IPS DF 4.7 (cell line): Measurements from ENCODE around the gene DNAJA2.
A peak's percentile ranks its signal among the peaks of the same experiment; 100 is the strongest.

Experiments used
- DNase-seq: peaks from one replicate; pipeline ENCODE4 v3.0.0-alpha.2; 2013; ENCODE audit warnings: low spot score; ENCODE audit errors: extremely low read depth

The DNAJA2 gene

DNA sequence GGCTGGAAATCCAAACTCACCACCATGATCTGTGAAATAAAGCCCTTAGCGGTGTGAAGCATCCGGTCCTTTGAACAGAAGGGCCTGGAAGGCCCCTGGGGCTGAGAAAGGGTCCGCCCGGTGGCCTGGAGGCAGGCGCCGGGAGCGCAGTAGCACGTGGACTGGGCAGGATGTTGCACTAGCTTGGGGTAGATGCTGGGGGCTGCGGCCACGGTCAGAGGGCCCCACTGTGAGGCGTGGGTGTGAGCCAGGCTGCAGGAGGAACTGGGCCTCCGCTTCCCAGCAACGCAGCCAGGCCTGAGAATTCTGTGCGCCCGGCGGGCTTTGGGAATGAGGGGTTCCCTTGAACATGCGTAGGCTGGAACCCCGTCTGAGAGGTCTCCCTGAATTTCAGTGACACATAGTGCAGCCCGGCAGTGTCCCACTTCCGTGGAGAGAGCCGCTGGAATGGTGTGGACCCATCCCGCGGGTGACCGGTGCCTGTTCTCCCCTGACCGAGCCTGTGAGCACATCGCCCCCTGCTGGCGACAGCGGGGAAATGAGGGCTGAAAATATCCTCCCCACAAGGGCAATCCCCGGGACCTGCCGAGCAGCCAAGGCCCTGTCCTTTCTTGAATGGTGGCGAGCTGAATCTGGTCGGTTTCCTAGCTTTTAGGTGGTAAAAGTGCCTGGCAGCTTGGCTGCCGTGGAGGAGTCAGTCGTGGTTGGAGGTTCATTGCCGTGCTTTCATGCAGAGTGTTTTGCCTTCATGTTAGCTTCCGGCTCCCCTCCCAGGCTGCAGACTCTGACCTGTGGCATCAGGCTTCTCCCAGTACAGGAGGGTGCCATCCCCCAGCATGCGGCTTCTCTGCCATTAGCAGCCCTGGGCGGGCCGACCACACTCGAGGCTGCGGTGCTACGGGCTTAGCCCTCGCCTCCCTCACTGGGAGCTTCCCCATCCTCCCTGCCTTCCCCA is 43.8 kb downstream of the DNAJA2 start:
- peak; percentile 53 for DNase-seq

DNA sequence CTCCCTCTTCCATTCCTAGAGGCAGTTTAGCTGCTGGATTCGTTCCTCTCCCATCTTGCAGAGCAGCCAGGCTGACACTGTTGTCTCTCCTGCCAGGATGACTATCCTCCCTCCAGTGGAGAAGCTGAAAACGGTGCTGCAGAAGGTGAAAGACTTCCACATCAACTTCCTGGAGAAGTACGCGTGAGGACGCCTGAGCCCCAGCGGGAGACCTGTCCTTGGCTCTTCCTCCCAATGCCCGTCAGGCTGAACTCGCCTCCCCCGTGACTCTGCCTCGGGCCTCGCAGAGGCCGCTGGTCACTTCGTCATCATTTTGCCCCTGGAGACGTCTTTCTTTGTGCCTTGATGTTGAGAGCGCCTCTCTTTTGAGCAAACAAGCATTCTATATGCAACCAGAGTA is 44.7 kb downstream of the DNAJA2 start:
- no peak for DNase-seq

DNA sequence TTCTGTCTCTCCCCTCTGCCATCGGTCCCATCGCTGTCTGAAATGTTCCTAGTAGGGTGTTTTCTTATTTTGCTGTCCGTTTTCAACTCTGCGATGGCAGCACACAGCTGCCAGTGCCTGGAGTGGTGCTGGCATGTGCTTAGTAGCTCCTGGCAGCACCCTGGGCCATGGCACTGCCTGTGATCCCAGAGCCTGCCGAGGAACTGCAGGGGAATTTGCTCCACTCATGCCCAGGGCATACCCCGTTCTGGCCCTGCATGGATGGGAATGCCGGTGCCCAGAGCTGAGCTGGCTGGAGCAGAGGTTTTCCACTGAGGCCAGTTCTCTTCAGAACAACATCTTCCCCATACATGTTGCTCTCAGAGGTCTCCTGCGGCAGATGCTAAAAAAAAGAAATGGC is 46.2 kb downstream of the DNAJA2 start:
- no peak for DNase-seq

DNA sequence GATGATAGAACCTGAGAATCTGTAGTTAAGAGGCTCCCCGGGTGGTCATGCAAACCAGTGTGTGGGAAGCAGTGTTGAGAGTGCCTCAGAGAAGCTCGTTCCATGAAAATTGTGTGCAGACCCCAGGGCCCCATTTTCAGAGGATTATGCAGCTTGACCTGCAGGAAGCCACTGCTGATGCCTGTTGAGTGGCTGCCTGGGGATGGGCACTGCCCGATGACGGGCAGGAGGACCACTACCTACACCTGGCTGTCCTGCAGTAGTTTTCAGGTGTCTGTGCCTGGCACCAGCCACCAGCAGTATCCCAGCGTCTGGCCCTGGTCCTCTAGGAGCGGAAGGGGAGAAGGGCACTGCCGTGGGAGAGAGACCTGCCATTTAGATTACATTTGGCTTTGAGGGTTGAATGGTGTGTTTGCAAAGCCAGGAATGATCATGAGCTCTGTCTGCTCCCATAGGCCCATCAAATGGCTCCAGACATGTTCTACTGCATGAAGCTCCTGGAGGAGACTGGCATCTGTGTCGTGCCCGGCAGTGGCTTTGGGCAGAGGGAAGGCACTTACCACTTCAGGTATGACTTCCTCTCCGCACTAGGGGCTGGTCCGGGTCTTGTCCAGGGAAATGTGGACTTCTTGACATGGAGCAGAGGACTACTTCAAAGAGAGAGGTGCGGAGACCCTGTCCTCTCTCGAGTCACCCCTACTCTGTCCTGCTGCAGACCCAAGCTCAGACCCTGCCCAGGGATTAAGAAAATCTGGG is 46.8 kb downstream of the DNAJA2 start:
- no peak for DNase-seq

DNA sequence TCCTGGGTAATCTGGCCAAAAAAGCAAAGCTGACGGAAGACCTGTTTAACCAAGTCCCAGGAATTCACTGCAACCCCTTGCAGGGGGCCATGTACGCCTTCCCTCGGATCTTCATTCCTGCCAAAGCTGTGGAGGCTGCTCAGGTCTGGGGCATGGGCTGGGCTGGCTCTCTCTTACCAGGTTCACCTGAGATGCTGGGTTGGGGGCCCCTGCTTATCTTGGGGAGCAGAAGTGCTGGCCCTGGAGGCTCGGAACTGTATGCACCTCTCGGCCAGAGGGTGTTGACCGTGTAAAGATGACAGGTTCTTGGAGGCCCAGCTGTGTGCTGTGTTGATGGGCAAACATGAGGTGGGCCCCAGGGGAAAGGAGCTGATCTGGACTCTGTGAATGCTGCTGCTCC is 49.1 kb downstream of the DNAJA2 start:
- DNase-seq: no peak

DNA sequence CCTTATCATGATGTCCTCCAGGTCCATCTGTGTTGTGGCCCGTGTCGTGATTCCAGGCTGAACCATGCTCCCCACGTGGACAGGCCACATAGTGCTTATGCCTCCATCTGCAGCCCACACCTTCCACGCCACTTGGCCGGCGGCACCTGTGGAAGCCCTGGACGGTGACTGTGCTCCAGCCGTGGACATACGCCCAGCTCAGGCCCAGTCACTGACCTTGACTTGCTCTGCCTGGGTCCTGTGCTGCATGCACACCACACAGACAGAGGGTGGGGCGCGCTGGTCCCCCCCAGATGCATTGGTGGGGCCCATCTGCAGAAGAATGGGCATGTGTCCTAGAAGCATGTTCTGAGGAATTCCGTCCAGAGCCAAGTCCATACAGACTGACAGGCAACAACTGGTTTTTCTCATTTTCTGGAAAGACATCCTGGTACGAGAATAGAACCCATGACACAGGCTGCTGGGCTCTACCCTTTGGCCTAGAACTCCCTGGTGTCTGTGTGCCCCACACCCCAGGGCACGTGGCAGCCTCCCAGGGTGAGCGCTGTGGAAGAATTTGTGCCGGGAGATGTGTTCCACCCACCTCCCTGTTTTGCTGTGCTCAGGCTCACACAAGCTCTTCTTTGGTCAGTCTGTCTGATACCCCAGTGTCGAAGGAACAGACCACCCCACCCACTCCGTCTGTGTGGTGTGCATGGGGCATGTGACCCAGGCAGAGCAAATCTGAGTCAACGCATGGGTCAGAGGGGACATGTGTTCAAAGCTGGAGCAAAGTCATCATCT is 49.8 kb downstream of the DNAJA2 start:
- no peak for DNase-seq

DNA sequence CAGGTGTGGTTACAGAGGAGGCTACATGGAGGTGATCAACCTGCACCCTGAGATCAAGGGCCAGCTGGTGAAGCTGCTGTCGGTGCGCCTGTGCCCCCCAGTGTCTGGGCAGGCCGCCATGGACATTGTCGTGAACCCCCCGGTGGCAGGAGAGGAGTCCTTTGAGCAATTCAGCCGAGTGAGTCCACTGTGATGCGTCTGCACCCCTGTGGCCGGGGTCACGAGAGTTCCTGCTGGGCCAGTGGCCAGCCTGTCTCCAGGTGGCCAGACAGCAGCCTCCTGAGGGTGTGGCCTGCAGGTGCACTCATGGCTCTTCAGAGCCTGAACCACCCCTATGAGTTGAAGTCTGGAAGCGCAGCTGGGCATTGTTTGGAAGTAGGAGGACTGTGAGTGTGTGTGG is 51.2 kb downstream of the DNAJA2 start:
- DNase-seq: no peak

DNA sequence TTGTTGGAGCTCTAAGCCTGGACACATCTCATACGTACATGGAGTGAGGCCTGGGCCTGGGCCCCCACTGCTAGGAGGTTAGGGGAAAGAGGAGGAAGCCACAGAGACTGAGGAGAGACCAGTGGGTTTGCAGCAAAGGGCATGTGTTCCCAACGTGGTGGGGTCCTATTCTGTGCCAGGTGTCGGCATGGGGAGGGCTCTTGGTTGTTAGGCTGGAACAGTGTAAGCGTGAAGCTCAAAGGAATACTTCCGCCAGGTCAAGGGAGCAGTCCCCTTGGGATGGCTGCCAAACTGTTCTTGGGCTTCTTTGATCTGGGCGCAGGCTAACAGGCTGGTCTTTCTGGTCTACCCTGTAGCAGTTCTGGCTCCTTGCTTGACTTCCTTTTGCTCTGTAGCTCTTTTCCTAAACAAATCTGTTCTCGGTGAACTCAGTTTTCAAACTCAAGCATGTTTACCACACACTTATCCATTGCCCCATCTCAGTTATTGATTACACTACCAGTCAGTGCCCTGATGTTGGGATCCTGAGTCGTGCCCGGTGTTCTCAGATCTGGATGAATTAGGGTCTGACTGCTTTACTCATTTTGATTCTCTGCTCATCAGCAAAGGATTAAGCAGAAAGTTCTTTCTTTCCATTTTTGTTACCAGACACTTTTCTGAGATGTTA is 52.9 kb downstream of the DNAJA2 start:
- no peak for DNase-seq

DNA sequence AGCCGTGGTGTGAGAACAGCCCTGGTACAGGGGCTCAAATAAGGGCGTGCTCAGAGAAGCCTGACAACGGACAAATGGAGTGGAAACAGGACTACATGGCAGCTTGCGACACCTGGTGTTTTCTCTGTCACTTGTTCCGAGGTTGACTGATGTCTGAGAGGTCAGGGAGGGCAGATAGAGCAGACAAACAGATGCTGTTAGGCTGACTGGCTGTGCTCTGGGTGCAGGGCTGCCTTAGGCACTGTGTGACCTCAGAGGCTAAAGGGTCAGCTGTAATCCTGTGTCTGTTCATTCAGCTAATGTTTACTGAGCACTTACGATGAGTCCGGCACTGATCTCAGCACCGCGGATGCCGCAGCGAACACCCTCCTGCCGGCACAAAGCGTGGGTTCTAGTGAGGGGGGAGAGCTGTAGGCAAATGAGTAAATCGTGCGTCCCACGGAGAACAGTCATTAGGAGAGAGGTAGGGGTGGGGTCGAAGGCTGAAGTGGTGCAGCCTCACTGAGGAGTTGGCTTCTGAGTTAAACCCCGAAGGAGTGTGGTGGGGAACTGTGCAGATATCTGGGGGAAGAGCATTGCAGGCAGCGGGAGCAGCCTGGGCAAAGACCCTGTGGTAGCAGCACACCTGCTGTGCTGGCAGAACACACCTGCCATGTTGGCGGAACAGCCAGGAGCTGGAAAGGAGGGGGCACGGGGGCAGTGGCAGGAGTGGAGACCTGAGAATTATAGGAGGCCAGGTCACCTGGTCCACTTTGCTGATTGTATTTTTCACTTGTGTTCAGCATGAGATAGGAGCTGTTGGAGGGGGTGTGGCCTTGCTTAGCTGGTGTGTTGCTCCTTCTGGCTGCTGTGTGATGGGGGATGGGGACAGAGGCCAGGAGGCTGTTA is 54.3 kb downstream of the DNAJA2 start:
- no peak for DNase-seq

DNA sequence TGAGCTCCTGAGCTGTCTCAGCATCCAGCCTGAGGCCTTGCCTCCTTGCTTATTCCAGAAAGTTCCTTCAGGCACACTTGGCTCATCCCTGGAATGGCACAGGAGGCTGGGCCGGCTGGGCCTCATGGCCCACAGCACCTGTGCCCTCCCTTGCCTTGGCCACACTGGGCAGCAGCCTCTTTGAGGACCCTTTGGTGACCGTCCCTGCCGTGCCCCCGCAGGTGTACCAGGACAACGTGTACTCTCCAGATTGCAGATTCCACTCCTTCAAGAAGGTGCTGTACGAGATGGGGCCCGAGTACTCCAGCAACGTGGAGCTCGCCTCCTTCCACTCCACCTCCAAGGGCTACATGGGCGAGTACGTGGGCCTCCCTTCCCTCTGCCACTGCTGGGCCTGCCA is 55.1 kb downstream of the DNAJA2 start:
- DNase-seq: no peak

DNA sequence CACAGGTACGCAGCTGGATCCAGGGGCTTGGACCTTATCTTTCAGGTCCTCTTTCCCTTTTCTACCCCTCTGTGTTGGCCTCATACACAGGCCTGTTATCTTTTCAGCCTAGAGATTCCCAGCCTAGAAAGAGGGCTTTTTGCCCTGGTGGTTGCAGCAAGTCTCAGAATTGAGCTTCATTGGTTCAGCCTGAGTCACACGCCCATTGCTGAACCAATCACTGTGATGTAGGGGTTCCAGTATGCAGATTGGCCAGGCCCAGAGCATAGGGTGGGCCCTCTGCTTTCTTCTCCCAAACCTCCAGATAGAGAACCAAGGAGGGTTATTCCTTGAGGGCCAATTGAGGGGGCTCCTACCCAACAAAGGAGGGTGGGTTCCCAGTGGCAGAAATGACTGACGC is 56.5 kb downstream of the DNAJA2 start:
- DNase-seq: no peak

DNA sequence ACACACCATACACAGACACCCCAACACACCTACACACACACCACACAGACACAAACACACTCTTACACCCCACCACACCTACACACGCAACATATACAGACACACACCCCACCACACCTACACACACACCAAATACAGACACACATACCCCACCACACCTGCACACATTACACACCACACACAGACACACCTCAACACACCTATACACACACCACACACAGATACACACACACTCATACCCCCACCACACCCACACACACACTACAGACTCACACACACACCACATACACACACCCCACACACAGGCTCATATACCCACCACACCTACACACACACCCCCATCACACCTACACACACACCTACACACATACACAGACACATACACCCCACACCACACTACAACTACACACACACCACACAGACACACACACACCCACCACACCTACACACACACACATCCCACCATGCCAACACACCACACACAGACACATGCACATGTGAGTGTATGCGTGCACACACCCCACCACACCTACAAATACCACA is 57.9 kb downstream of the DNAJA2 start:
- DNase-seq: no peak

DNA sequence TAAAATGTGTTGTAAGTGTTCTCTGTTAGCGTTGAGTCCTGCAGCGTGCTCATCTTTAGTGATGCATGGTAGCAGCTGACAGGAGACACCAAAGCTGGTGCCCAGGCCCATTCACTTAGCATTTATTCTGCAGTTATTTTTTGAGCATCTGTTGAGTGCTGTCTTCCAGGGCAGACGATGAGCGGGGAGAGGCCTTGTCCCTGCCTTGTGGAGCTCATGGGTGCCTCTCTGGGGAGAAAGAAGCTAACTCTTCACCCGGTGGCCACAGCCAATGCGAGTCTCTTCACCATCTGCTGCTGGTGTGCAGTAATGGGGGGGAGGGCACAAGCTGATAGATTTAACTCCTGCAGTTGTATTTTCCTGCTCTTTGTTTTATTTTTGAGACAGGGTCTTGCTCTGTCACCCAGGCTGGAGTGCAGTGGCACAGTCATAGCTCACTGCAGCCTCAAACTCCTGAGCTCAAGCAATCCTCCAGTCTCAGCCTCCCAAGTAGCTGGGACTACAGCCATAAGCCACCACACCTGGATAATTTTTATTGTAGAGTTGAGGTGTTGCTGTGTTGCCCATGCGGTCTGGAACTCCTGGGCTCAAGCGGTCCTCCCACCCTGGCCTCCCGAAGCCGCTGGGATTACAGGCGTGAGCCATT is 58.8 kb downstream of the DNAJA2 start:
- DNase-seq: no peak

DNA sequence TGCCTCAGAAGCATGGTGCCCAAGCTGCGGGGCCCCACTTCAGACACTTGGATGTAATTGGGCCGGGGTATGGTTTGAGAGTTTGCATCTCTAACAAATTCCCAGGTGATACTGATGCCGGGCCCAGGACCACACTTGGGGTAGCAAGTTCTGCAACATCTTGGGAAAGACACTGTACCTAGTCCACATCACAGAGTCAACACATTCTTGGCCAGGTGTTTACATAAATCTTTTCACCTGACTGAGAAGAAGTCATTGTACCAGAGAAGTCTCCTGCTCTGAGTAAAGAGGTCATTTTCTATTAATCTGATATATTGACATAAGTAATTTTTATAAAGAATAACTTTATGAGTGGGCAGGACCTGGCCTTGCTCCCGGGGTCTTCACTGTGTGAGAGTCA is 61.8 kb downstream of the DNAJA2 start:
- DNase-seq: no peak

DNA sequence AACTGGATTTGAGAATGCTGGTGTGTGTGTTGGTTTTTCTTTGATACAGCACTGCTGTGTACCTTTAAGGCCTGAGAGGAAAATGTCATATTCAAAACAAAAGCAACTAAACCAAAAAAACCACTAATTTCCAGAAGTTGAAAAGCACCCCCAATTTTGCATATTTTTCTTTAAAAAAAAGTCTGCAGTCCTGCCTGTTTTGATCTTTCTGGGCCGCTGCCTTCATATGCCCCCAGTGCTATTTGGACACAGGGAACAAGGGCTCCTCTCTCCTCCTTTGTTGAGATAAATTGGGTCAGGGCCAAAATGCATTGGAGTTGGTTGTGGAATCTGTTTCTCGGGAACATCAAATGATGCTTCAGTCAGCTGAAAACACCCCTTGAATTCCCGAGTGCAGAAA is 62.4 kb downstream of the DNAJA2 start:
- DNase-seq: no peak

DNA sequence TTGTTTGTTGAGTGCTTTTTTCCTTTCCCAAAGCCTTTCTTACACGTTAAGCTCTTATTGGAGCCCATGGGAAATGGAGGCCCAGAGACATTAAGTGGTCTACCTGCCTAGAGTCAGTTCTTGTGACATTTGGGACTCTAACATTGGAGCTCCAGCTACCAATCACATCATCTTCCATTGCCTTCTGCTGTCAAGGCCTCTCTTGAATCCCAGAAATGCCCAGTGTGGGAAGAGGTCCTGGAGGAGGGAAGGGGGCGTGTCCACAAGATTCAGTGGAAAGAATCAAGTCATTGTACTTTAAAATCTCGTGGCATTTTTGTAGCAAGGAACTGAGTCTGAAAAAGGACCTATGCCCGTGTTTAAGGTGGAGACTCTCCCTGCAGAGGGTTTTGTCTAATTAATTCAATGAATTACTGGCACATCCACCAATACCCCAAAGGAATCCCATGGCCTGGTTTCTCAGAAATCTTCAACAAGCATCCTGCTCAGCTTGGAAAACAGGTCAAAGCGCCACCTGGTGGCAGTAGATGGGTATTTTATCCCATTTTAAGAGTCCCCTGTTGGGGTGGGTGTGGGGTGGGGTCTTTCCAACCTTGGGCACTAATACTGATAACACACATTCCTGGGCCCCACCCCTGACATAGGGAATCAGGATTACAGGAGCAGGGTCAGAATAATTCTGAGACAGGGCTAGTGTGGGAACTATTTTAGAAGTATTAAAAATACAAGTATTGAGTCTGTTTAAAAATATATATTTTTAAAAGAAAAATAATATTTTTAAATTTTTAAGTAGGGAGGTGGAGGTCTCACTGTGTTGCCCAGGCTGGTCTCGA is 64.7 kb downstream of the DNAJA2 start:
- peak; percentile 72 for DNase-seq

DNA sequence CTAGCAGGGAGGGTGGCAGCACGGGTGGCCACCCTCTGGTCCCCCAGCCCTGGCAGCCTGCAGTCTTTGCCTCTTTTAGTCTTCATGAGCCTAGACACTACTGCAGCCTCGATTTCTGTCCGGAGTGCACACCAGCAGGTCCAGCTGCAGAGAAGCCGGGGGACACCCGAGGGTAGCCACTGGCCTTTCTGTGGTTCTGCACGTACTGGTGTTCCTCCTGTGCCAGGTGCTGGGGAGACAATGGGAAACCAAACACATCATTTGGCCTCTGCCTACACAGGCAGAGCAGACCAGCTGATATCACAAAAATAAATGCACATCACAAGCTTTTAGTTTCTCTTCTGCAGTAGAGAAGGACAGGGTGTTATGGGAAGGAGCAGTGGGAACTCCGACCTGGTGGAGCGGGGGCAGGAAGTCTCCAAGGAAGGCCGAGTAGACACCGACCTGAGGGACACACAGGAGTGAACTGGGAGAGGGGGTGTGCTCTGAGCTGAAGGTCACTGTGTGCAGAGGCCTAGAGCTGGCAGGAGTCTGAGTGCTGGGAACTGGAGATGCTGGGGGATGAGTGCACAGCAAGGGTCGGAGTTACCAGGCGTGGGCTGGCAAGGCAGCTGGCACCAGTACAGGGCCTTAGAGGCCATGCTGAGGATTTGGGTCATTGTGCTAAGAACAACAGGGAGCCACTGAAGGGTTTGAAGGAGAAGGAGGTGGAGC is 66.3 kb downstream of the DNAJA2 start:
- DNase-seq: no peak
